ENCODE measurements around the gene DAP.
"Not testable (repeated sequence)": the region's sequence is repeated elsewhere in the genome, so short reads cannot be mapped to it uniquely, and the experiment has no call there.

DNA sequence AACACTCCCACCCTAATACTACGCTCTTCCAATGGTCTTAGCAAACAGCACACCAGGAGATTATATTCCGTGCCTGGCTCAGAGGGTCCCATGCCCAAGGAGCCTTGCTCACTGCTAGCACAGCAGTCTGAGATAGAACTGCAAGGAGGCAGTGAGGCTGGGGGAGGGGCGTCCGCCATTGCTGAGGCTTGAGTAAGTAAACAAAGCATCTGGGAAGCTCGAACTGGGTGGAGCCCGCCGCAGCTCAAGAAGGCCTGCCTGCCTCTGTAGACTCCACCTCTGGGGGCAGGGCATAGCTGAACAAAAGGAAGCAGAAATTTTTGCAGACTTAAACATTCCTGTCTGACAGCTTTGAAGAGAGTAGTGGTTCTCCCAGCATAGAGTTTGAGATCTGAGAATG is 19.2 kb upstream of the DAP start:
- not testable (repeated sequence) for TF ChIP-seq POLR2AphosphoS5 (IDR thresholded peaks at IDR 0.05); CTCF (IDR thresholded peaks at IDR 0.05); POLR2A (IDR thresholded peaks at IDR 0.05); EP300 (IDR thresholded peaks at IDR 0.05; ENCODE audit: low read depth)

Data from transverse colon (tissue), 4 donors.